NB4 (cell line): ENCODE measurements around the gene MRPL10.

ENCODE experiments used
- CTCF ChIP-seq: IDR thresholded peaks from one replicate; pipeline ENCODE4 v1.5.1; 2012; ENCODE audit warnings: low read depth, low read length
- MYC ChIP-seq: IDR thresholded peaks from 2 replicates; pipeline ENCODE4 v1.6.1; 2011; ENCODE audit warnings: low read depth, low read length
- POLR2A ChIP-seq: IDR thresholded peaks from 2 replicates; pipeline ENCODE4 v1.6.1; 2011; ENCODE audit warnings: mild to moderate bottlenecking; ENCODE audit not compliant: insufficient read length; ENCODE audit errors: extremely low read depth

GRCh38 chr17:47829870-47830269 lies 1.5 kb downstream of the MRPL10 start:
- TF ChIP-seq CTCF (no peak), MYC (no peak), POLR2A (no peak)
